ENCODE data around the gene OTUD3. TPM values are rescaled to one million over a fixed set of nuclear protein-coding genes. Genes with fewer than 3 reads are reported as not detected.

The OTUD3 gene
- total and polyA plus RNA-seq, 12 donors: 1.2 to 5.7 (median 3.9) TPM

GRCh38 chr1:19957779-19958178 lies 75.6 kb downstream of the OTUD3 start:
- Histone ChIP-seq H3K27me3 (peaks cover 0 to 36% (median 12%) of the 10 kb centered on the region in 7 donors), H3K4me3 (no peak overlapping the region), H3K4me1 (no peaks in the 10 kb centered on the region), H3K36me3 (no peaks in the 10 kb centered on the region), H3K9me3 (no peaks in the 10 kb centered on the region), H3K27ac (no peak overlapping the region)
- DNase-seq (no peak), ATAC-seq (no peak)
- intact Hi-C loops (cut with DNase I): loop anchor here in 1 of 10 donors (5.0 kb wide), 1 partner anchor 50 kb away; no protein-coding TSS in a partner anchor
- TF ChIP-seq CTCF (IDR thresholded peaks at IDR 0.05): no peak
- 63 to 64% methylated on average over 4 of the region's 4 CpGs for WGBS, 2 donors

GRCh38 chr1:19960591-19960990 lies 78.4 kb downstream of the OTUD3 start:
- no peak overlapping the region for H3K4me3 ChIP-seq
- DNase-seq (no peak), ATAC-seq (no peak)
- WGBS, 2 donors: 60% methylated on average over 5 of the region's 5 CpGs
- H3K36me3 ChIP-seq: no peaks in the 10 kb centered on the region
- peaks cover 0 to 11% (median 0%) of the 10 kb centered on the region in 11 donors for H3K9me3 ChIP-seq
- H3K27ac ChIP-seq: no peak overlapping the region
- H3K4me1 ChIP-seq: no peaks in the 10 kb centered on the region
- peaks cover 0 to 26% (median 3%) of the 10 kb centered on the region in 7 donors for H3K27me3 ChIP-seq
- no peak for TF ChIP-seq CTCF (IDR thresholded peaks at IDR 0.05)
- intact Hi-C loops (cut with DNase I): loop anchor here in 1 of 10 donors (10.0 kb wide), 1 partner anchor 534 kb away; no protein-coding TSS in a partner anchor

Other genes starting within 250 kb of the OTUD3 start
- gene NBL1, start 238.1 kb upstream of the OTUD3 start, total RNA-seq: 10 to 100 TPM; 18.5 to 48.7 (median 35.1) TPM
- gene NBL1, start 238.1 kb upstream of the OTUD3 start, polyA plus RNA-seq: 10 to 100 TPM; 47.9 to 48.5 TPM
- not detected for gene HTR6, start 217.5 kb upstream of the OTUD3 start, total RNA-seq
- gene HTR6, start 217.5 kb upstream of the OTUD3 start, polyA plus RNA-seq: not detected
- 1 to 10 TPM; 6.6 to 9.7 (median 8.0) TPM for gene TMCO4, start 82.5 kb upstream of the OTUD3 start, total RNA-seq
- gene TMCO4, start 82.5 kb upstream of the OTUD3 start, polyA plus RNA-seq: 10 to 100 TPM in 1 of 2 donors, 1 to 10 TPM in 1; 6.1 to 12.2 TPM
- gene RNF186, start 67.1 kb upstream of the OTUD3 start, total RNA-seq: not detected
- gene RNF186, start 67.1 kb upstream of the OTUD3 start, polyA plus RNA-seq: not detected
- gene PLA2G2E, start 41.2 kb downstream of the OTUD3 start, total RNA-seq: not detected
- gene PLA2G2E, start 41.2 kb downstream of the OTUD3 start, polyA plus RNA-seq: not detected
- gene PLA2G2A, start 97.2 kb downstream of the OTUD3 start, total RNA-seq: 100 to 1,000 TPM in 2 of 10 donors, 10 to 100 TPM in 5, 1 to 10 TPM in 3; 2.8 to 296 (median 32.6) TPM
- gene PLA2G2A, start 97.2 kb downstream of the OTUD3 start, polyA plus RNA-seq: 100 to 1,000 TPM; 349 to 593 TPM
- 10 to 100 TPM; 31.5 to 58.2 (median 49.3) TPM for gene PLA2G5, start 187.8 kb downstream of the OTUD3 start, total RNA-seq
- 100 to 1,000 TPM in 1 of 2 donors, 10 to 100 TPM in 1; 44.5 to 133 TPM for gene PLA2G5, start 187.8 kb downstream of the OTUD3 start, polyA plus RNA-seq
- 1 to 10 TPM in 1 of 10 donors, not detected in 9; 1.1 TPM for gene PLA2G2D, start 237.1 kb downstream of the OTUD3 start, total RNA-seq
- not detected for gene PLA2G2D, start 237.1 kb downstream of the OTUD3 start, polyA plus RNA-seq